ENCODE results near the gene MYRF. TPM values are rescaled to one million over a fixed set of nuclear protein-coding genes. Genes with fewer than 3 reads are reported as not detected.

Gene MYRF
- total RNA-seq, 1 donor from 2014 or later = 1.9 TPM

- Histone ChIP-seq H3K9me3 (ENCODE audit: low read depth) (no peaks in the 10 kb centered on the region), H3F3A (ENCODE audit: low read depth) (peaks cover 18% of the 10 kb centered on the region), H2AFZ (replicated peaks) (no peak overlapping the region), H3K36me3 (no peaks in the 10 kb centered on the region), H4K20me1 (ENCODE audit: low read depth) (no peaks in the 10 kb centered on the region), H3K27ac (no peak overlapping the region), H3K27me3 (no peaks in the 10 kb centered on the region), H3K4me3 (no peak overlapping the region), H3K9ac (no peak overlapping the region), H3K79me2 (ENCODE audit: low read depth) (no peaks in the 10 kb centered on the region), H3K4me1 (peaks cover 47% of the 10 kb centered on the region), H3K4me2 (no peak overlapping the region)
- no peaks in the 10 kb centered on the region for H3K9me3 Mint-ChIP-seq
- no peak overlapping the region for H3K4me3 Mint-ChIP-seq
- TF ChIP-seq CTCF (IDR thresholded peaks at IDR 0.05) = no peak
- no peak for TF ChIP-seq EZH2phosphoT487 (IDR thresholded peaks at IDR 0.05)
- TF ChIP-seq EZH2 (IDR thresholded peaks at IDR 0.05) = no peak
- peaks cover 3% of the 10 kb centered on the region for H3K27me3 Mint-ChIP-seq (ENCODE audit: insufficient read depth, low read depth)
- DNase-seq (ENCODE audit: low spot score) = no peak
- H3K27ac Mint-ChIP-seq = peak overlapping the region; percentile 66
- no peaks in the 10 kb centered on the region for H3K36me3 Mint-ChIP-seq
- H3K4me1 Mint-ChIP-seq = peaks cover 64% of the 10 kb centered on the region
These were observed 36.6 kb upstream of the MYRF start for GRCh38 chr11:61715867-61716266.

DNA sequence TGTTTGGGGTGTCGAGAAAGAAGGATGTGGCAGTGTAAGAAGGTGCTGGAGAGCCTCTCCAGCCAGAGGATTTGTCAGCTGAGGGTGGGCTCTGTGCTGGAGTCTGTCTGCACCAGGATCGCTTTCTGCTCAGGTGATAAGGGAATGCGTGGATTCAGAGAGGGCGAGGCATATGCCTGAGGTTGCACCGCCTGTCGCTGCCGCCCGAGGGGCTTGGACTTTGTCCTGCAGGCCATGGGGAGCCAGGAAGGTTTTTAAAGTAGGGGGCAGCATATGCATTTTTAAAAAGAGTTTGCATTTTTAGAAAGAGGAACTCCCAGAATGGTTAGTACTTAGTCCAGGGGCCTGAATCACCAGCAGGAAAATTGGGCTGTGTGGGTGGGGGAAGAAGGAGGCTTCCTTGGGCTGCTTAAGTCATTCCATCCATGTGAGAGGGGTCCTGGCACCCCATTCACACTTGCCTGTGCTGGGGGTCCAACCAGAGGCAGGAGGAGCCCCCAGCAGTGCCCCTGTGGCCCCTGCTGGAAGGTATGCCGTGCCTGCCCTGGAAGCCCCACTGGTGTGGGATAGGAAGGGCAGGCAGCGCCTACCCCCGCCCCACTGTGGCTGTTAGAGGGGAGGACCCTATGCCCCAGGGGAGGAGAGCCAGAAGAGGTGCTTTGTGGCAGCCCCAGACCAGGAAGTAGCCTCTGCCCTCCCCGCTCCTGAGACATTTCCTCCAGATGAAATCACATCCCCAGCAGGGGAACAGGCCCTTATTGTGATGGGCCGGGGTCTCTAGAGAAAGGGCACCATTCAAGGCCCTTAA is 35.8 kb upstream of the MYRF start:
- Histone ChIP-seq H3K9me3 (ENCODE audit: low read depth) (no peaks in the 10 kb centered on the region), H3K4me1 (peaks cover 39% of the 10 kb centered on the region), H3F3A (ENCODE audit: low read depth) (peaks cover 18% of the 10 kb centered on the region), H4K20me1 (ENCODE audit: low read depth) (no peaks in the 10 kb centered on the region), H3K27me3 (no peaks in the 10 kb centered on the region), H3K27ac (no peak overlapping the region), H3K9ac (no peak overlapping the region), H3K4me2 (no peak overlapping the region), H2AFZ (replicated peaks) (no peak overlapping the region), H3K79me2 (ENCODE audit: low read depth) (no peaks in the 10 kb centered on the region), H3K4me3 (no peak overlapping the region), H3K36me3 (no peaks in the 10 kb centered on the region)
- no peaks in the 10 kb centered on the region for H3K36me3 Mint-ChIP-seq
- TF ChIP-seq EZH2phosphoT487 (IDR thresholded peaks at IDR 0.05) (no peak), EZH2 (IDR thresholded peaks at IDR 0.05) (no peak), CTCF (IDR thresholded peaks at IDR 0.05) (no peak)
- peak overlapping the region; percentile 86 for H3K4me3 Mint-ChIP-seq
- peak overlapping the region; percentile 0 for H3K27ac Mint-ChIP-seq
- DNase-seq (ENCODE audit: low spot score) = no peak
- H3K27me3 Mint-ChIP-seq (ENCODE audit: insufficient read depth, low read depth) = peaks cover 3% of the 10 kb centered on the region
- peaks cover 60% of the 10 kb centered on the region for H3K4me1 Mint-ChIP-seq
- H3K9me3 Mint-ChIP-seq = no peaks in the 10 kb centered on the region

DNA sequence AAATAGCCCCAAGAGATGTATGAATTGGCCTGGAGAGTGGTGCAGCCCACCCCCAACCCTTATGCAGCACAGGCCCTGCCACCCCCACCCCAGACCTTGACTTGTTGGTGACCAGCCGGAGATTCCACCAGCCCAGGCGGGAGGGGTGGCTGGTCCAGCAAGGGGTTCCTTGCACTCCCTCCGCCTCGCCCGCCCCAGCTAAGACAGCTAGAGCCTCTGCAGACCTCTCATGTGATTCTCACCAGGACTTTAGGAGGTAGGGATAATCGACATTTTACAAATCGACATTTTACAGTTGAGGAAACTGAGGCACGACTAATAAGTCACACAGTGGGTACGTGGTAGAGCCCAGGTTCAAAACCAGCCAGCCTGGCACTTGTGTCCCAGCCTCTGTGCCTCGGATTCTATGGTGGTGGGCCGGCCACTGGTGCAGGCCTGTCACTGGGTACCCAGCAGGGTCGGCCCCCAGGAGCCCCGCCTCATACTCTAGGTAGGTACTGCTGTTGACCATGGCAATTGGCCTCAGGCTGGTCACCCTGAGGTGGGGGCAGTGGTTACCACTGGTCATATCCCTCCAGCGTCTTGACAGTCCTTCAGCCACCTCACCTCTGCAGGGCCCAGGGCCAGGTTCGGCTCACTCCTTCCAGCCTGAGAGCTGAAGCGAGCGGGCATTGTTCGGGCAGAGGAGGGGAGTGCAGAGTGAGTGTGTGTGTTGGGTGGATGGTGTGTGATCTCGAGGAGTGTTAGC is 35.0 kb upstream of the MYRF start:
- H3K9ac ChIP-seq = no peak overlapping the region
- H3K4me1 Mint-ChIP-seq = peaks cover 58% of the 10 kb centered on the region

More for the DNA sequence above, 35.0 kb upstream of the MYRF start:
- Histone ChIP-seq H3K36me3 (no peaks in the 10 kb centered on the region), H3K4me3 (no peak overlapping the region), H3F3A (ENCODE audit: low read depth) (peaks cover 18% of the 10 kb centered on the region), H3K27ac (no peak overlapping the region), H2AFZ (replicated peaks) (no peak overlapping the region), H4K20me1 (ENCODE audit: low read depth) (no peaks in the 10 kb centered on the region), H3K79me2 (ENCODE audit: low read depth) (no peaks in the 10 kb centered on the region), H3K27me3 (no peaks in the 10 kb centered on the region), H3K9me3 (ENCODE audit: low read depth) (no peaks in the 10 kb centered on the region), H3K4me1 (peaks cover 38% of the 10 kb centered on the region), H3K4me2 (peak overlapping the region; percentile 71)
- Mint-ChIP-seq H3K27me3 (ENCODE audit: insufficient read depth, low read depth) (peaks cover 7% of the 10 kb centered on the region), H3K36me3 (no peaks in the 10 kb centered on the region), H3K4me3 (peak overlapping the region; percentile 86), H3K9me3 (no peaks in the 10 kb centered on the region), H3K27ac (peak overlapping the region; percentile 96)
- TF ChIP-seq CTCF (IDR thresholded peaks at IDR 0.05) (no peak), EZH2phosphoT487 (IDR thresholded peaks at IDR 0.05) (no peak), EZH2 (IDR thresholded peaks at IDR 0.05) (no peak)
- DNase-seq (ENCODE audit: low spot score) = no peak

All from neural progenitor cell (in vitro differentiated cells).